ENCODE measurements around the gene MOCOS.
"Not testable (repeated sequence)": the region's sequence is repeated elsewhere in the genome, so short reads cannot be mapped to it uniquely, and the experiment has no call there.

Gene MOCOS

DNA sequence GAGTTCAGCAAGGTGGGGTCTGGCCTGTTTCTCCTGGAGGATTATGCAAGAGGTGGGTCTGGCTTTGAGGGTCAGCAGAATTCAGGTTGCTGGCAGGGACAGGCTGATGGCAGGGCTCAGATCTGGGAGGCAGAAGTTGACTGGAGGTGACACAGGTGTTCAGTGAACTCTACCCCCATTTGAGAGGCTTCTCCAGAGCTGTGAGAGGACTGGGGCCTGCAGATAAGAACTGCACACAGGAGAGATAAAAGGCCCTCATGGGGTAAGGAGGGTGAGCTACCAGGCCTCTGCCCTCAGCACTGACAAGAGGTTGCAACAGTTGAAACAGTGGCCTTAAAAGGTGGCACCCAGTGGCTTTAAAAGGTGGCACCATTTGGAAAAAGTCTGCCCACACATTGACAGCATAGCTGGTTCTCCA, 13.1 kb downstream of the MOCOS start:
- DNase-seq (ENCODE audit: low read depth), result no peak

- DNase-seq (ENCODE audit: low read depth), result no peak
Observed at GRCh38 chr18:36201765-36202164, 14.5 kb downstream of the MOCOS start.

DNA sequence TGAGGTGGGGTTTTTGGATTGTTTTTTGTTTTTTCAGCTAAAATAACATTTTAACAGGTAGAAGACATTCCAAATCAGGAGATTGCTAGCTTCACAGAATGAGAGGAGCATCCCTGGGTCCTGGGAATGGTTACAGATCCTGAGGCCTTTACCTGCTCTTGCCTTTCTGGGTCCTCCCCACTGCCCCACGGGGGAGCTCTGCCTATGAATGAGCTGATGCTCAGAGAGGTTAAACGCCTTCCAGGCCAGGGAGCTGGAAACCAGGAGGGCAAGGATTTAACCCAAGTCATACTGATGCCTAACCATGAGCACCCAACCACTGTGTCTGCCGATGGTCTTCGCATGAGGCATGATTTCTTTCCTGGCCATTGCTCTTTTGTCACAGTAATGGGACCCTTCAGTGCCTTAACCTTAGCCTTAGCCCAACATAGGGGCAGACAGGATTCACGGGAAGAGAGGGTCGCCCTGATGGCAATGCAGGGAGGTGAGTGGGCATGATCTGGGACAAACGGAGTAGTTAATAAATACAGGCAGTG, 16.1 kb downstream of the MOCOS start:
- no peak for DNase-seq (ENCODE audit: low read depth)

DNA sequence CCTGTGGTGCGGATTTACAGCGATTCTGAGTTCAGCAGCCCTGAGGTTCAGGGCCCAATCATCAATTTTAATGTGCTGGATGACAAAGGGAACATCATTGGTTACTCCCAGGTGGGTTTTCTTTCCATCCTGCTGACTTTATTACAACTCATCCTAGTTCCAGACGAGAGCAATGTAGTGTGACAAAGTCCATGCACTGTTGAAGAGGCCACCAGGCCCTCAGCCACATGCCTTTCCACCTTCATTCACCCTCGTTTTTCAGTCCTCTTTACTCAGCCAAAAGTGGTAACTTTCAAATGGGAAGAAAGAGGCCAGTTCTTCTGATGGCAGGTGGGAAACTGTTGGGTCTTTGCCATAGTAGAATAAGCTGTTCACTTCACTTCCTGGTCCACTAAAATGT, 17.9 kb downstream of the MOCOS start:
- DNase-seq (ENCODE audit: low read depth), result no peak

GRCh38 chr18:36207303-36207702, 20.0 kb downstream of the MOCOS start:
- no peak for DNase-seq (ENCODE audit: low read depth)

DNA sequence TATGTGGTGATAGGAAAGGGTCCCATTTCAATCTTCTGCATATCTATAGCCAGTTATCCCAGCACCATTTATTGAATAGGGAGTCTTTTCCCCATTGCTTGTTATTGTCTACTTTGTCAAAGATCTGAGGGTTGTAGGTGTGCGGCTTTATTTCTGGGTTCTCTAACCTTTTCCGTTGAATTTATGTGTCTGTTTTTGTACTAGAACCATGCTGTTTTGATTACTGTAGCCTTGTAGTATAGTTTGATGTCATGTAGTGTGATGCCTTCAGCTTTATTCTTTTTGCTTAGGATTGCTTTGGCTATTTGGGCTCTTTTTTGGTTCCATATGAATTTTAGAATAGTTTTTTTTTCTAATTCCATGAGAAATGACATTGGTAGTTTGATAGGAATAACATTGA, 20.7 kb downstream of the MOCOS start:
- not testable (repeated sequence) for DNase-seq (ENCODE audit: low read depth)

GRCh38 chr18:36211612-36212065, 24.3 kb downstream of the MOCOS start:
- DNase-seq (ENCODE audit: low read depth), result peak; percentile 88

DNA sequence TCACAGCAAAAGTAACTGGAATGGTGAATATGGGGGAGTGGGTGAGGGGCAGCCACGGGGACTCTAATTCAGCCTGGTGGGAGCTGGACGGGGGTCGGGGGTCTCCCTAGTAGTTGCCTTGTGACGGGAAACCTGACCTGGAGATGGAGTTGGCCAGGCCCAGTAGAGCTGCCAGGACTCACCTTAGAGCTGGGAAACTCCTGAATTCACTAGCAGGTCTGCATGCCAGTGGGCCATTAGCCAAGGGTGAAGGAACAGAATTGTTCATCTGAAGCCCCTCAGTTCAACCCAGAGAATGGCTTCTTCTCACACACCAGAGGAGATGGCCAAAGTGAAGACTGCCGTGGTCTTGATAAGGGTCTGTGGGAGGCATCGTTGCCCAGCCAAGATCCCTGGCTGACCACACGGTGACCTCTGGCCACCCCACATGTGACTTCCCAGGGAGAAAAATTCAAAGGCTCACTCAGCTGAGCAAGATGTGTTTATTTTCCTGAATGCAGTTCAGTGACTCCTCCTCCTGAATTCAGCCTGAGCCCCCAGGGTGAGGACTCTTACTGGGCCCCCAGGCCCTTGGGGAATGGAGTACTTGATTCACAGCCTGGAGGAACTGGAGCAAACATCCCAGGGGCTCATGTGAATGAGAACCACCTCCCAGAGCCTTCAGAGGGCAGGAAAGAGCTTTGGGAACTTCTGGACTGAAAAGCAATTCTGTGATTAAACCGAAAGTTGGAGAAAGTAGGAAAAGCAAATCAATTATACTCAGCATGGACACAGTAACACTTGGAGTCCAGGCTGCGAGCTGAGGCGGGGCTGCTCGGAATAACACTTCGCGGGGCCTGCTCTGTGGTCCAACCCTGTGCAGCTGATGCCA, 25.2 kb downstream of the MOCOS start:
- DNase-seq (ENCODE audit: low read depth), result peak; percentile 31

DNA sequence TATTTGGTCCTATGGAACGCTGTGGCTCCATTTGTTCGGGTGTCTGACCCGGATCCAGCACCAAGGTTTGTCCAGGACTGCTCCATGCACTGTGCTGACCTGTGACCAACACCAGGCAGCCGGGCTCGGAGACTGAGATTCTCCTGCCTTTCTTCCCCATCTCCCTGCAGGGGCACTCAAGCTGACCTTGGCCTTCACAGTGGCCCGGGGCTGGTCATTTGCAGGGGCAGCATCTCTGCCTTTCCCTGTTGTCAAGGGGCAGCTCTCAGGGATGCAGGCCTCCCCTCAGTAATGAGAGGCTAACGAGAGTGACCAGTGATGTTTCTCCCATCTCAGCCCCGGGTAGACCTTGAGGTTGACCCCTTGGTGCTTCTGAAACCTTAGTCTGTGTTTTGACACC, 27.5 kb downstream of the MOCOS start:
- no peak for DNase-seq (ENCODE audit: low read depth)

- no peak for DNase-seq (ENCODE audit: low read depth)
Observed at GRCh38 chr18:36215577-36215976, 28.3 kb downstream of the MOCOS start.

DNA sequence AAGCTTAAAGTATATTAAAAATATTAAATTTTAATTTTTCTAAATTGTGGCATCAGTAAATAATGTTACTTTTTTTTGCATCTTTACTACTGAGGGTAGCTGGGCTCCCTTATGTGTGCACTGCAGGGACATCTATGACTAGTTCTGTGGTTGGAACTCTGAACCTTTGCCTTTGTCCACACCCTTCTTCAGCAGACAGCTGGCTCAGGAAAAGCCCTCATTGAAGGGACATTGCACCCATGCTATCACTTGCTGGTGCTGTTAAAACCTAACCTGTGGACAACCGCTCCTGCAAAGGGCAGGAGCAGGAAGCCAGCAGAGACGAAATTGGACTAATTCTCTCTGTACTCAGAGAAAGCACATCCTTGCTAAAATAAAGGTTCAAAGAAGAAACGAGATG, 30.1 kb downstream of the MOCOS start:
- no peak for DNase-seq (ENCODE audit: low read depth)

DNA sequence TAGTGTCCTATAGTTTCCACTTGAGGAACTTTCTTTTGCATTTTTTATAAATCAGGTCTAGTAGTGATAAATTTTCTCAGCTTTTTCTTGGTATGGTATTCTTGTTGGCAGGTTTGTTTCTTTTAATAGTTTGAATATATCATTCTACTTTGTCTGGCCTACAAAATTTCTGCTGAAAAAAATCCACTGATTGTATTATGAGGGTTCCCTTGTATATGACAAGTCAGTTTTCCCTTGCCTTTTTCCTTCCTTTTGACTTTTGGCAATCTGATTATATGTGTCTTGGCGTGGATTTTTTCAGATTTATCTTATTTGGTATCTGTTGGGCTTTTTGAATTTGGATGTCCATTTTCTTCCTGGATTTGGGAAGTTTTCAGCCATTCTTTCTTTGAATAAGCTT, 41.9 kb downstream of the MOCOS start:
- DNase-seq (ENCODE audit: low read depth), result no peak

DNA sequence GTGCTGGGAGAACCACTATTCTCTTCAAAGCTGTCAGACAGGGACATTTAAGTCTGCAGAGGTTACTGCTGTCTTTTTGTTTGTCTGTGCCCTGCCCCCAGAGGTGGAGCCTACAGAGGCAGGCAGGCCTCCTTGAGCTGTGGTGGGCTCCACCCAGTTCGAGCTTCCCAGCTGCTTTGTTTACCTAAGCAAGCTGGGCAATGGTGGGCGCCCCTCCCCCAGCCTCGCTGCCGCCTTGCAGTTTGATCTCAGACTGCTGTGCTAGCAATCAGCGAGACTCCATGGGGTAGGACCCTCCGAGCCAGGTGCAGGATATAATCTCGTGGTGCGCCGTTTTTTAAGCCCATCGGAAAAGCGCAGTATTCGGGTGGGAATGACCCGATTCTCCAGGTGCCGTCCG, 53.2 kb downstream of the MOCOS start:
- DNase-seq (ENCODE audit: low read depth), result not testable (repeated sequence)

- no peak for DNase-seq (ENCODE audit: low read depth)
Observed at GRCh38 chr18:36241831-36242230, 54.5 kb downstream of the MOCOS start.

DNA sequence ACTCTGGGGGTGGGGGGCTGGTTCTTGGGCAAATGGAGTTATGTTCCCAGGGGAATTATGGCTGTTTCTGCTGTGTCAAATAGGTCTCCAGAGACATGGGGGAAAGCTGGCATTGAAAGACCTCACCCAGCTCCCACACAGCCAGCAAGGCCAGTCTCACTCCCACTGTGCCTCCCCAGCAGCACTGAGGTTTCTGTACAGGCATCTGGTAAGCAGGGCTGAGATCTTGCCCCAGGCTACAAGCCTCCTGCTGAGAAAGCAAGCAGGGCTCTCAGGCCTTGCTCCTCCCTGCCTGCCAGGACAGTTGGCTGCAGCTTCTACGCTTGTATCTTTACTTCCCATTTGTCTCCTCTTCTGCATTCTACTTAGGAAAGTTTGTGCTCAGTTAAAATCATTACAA, 59.7 kb downstream of the MOCOS start:
- DNase-seq (ENCODE audit: low read depth), result peak; percentile 85

- no peak for DNase-seq (ENCODE audit: low read depth)
Observed at GRCh38 chr18:36249392-36249791, 62.1 kb downstream of the MOCOS start.

DNA sequence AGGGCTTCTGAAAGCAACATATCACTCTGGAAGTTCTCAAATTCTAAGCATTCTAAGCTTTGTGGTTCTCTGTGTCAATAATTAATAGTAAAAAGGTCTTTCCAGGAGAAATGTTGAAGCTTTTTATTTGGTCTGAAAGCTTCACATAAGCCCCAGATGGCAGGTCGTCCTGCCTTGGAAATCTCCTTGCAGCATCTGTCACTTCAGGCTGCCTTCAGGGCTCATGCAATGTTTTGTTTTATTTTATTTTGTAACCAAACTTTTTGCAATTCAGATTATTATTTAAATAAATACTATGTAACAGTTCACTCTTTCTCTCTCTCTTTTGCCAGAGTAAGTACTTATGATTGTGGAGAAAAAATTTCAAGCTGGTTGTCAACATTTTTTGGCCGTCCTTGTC, 63.5 kb downstream of the MOCOS start:
- no peak for DNase-seq (ENCODE audit: low read depth)

- no peak for DNase-seq (ENCODE audit: low read depth)
Observed at GRCh38 chr18:36255072-36255698, 67.9 kb downstream of the MOCOS start.

- DNase-seq (ENCODE audit: low read depth), result no peak
Observed at GRCh38 chr18:36256094-36256493, 68.8 kb downstream of the MOCOS start.

GRCh38 chr18:36262971-36263370, 75.7 kb downstream of the MOCOS start:
- no peak for DNase-seq (ENCODE audit: low read depth)

DNA sequence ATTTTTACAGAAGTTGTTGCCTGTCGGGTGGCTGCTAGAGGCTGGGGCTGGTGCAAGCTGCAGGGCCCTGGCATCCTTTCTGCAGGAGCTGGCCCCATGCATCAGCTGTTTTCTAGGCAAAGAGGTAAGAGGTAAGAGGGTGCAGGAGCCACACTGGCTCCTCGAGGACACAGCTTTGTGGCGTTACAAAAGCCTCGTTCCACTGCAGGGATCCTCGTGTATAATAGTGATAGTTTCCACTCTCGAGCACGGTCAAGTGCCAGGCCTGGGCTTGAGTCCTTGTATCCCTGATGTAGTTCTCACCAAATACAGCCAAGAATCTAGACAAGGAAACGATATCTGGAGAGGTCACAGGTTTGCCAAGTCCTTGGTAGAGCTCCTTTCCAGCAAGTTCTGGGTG, 77.0 kb downstream of the MOCOS start:
- DNase-seq (ENCODE audit: low read depth), result no peak

GRCh38 chr18:36265015-36265414, 77.7 kb downstream of the MOCOS start:
- no peak for DNase-seq (ENCODE audit: low read depth)

DNA sequence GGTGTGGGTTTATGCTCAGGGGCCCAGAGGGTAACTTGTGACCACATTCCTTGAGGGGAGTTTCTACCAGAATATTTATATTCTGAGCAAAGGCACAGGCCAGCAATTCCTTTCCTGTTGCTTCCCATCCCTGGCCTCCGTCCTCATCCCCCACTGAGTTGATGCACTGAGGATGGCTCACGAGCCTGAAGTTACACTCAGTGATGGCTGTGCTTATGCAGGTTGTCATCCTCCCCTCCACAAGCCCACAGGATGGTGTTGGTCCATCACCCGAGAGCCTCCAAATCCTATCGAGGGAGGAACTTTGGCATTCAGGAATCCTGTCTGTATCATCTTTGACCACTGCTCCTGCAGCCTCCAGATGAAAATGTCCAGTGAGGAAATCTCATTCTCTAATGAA, 81.9 kb downstream of the MOCOS start:
- DNase-seq (ENCODE audit: low read depth), result no peak
